NK-92 treated with Interleukin-12 subunit alpha and Interleukin-12 subunit beta, amount 100 ng/mL, for 24 hours (cell line): ENCODE data around the gene HERC6.
A peak's percentile ranks its signal among the peaks of the same experiment; 100 is the strongest.
"Not testable (repeated sequence)": the region's sequence is repeated elsewhere in the genome, so short reads cannot be mapped to it uniquely, and the experiment has no call there.

Source experiments
- DNase-seq: peaks from one replicate; lab custom pipeline; 2025; lab: John Stamatoyannopoulos, UW

HERC6 gene

DNA sequence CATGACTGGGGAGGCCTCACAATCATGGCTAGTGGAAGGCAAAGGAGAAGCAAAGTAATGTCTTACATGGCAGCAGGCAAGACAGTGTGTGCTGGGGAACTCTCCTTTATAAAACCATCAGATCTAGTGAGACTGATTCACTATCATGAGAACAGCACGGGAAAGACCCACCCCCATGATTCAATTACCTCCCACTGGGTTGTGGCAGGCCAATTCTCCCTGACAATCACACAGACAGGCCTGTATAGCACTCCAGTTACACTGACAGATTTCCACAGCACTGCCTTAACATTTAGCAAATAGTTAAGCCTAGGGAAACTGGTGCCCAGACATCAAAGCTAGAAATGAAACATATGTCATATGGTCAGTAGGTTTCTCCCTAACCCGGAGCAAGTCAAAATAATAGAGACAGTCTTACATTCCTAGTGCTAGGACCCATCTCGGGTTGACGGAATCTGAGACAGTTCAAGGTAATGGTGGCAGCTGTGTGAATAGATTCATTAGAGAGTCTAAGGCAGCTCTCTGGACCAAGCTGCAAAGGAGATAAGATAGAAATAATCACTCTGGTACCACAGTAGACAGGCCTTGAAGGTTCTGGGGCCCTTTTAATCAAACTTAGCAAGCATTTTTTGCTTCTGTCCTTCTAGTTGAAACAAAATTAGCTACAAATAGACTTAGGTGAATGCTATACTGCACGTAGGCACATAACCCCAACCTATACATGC lies 68.9 kb downstream of the HERC6 start:
- no peak for DNase-seq

DNA sequence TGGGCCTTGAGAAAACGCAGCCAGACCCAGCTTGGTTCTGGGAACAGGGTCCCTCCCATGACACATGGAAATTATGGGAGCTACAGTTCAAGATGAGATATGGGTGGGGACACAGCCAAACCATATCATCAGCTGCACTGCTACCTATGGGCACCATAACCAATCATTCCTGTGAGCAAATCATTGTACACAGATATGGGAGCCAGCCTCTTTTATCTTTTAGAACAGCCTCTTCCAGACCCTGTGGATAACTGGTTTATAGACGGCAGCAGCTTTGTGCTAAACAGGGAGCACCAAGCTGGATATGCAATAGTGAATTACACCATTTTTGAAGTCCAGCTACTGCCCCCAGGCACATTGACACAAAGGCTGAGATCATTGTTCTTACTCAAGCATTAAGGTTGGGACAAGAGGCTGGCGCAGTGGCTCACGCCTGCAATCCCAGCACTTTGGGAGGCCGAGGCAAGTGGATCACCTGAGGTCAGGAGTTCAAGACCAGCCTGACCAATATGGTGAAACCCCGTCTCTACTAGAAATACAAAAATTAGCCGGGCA lies 69.6 kb downstream of the HERC6 start:
- not testable (repeated sequence) for DNase-seq

DNA sequence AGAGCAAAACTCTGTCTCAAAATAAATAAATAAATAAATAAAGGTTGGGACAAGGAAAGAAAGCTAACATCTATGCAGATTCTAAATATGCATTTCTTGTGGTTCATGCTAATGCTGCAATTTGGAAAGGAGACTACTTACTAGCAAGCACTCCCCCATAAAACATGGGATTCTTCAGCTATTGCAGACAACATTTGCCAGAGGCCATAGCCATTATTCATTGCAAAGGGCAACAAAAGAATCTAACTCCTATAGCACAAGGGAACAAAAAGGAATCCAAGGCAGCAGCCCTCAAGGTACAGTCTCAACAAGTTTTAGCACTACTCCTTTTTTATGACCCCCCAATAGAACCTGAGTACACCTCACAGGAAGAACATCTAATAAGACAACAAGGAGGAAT lies 70.2 kb downstream of the HERC6 start:
- DNase-seq: no peak

DNA sequence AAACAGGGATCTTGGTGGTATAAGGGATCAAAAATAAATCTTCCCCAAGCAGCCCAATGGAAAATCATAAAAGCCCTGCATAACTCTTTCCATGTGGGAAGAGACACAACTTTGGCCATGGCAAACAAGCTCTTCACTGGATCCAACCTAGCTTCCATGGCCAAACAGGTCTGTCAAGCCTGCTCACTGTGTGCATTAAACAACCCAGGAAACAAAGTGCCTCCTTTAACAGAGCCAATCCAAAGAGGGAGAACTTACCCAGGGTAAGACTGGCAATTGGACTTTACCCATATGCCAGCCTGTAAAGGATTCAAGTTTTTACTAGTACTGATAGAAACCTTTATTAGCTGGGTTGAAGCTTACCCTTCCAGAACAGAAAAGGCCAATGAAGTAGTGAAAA lies 70.6 kb downstream of the HERC6 start:
- DNase-seq: no peak

GRCh38 chr4:88451205-88451604 lies 72.6 kb downstream of the HERC6 start:
- no peak for DNase-seq

DNA sequence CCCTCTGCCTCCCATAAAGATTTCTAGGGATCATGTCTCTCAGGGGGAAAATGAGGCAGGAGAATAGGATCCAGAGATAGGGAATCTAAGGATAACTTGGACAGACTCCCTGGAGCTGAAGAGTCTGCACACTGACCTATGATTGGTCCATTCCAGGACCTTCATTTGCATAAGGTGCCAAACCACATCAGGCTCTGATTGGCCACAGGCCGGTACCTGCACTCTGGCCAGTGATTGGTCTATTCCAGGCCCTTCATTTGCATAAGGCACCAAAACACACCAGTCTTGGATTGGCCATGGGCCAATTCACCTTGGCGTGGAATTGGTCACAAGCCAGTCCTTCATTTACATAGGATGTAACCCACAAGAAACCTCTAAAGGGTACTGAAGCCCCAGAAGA lies 74.3 kb downstream of the HERC6 start:
- DNase-seq: no peak

DNA sequence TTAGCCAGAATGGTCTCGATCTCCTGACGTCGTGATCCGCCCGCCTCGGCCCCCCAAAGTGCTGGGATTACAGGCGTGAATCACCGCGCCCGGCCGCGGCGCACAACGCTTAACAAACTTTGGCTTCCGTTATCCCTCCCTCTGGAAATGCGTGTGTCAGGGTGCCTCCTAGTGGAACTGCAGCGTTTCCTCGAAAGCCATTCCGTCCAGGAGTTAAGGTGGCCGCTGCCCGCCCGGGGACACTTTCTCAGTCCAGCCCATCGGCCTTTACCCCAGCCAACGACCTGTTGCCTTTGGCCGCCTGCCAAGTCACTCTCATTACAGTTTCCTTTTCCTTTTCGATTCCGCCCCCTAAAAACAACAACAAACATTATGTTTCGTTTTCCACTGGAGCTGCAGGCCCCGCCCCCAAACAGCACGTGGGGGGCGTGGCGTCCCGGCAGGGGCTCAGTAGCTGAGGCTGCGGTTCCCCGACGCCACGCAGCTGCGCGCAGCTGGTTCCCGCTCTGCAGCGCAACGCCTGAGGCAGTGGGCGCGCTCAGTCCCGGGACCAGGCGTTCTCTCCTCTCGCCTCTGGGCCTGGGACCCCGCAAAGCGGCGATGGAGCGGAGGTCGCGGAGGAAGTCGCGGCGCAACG lies 78.1 kb downstream of the HERC6 start, which contains the start of gene HERC5:
HERC5 (plus strand) TSS at position 450 of the 637 bp plus-strand sequence; CDS start at position 601, 151 bp downstream.
- peak; percentile 40 for DNase-seq

- no peak for DNase-seq
Observed at GRCh38 chr4:88457307-88458103, 78.9 kb downstream of the HERC6 start.

DNA sequence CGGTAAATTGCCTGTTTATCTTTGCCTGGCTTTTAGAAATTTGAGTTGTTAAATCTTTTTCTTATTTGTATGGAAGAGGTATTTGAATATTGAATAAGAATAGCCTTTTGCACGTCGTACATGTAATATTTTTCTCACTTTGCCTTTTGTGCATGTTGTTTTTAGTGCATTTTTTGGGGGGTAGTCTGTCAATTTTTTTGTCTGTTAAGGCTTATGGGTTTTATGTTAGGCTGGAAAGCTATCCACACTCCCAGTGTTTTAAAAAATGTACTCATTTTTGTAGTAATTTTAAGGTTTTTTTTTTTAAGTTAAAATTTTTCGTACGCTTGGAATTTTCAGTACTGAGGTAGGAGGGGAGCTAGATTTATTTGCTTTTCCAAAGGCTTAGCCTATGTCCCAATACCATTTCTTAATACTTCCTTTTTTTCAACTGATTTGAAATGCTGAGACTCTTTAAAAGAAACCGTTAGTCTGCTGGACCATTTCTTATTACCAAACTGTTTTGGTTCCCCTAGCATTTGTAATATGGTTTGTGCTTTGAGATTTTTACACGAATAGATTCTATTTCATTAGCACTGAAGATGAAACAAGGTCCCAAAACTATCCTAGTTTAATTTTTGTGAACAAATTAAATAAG lies 79.6 kb downstream of the HERC6 start:
- DNase-seq: no peak

DNA sequence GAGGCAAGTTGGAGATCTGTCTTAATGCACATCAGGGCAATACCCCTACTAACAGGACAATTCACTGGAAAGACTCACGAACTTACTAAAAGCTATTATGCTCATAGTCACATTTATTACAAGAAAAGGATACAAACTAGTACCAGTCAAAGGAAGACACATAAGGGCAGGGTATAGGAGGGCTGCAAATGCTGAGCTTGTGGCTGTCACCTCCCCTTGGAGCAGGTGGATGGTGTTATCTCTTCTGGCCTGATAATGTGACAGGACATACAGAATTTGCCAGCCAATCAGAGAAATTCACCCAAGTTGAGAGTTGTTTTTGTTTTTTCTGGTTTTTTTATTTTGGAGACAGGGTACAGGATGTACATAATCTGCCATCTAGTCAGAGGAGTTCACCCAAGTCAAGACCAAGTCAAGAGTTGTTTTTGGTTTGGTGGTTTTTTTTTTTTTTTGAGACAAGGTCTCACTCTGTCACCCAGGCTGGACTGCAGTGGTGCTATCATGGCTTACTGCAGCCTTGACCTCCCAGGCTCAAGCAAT lies 87.1 kb downstream of the HERC6 start:
- DNase-seq: no peak

DNA sequence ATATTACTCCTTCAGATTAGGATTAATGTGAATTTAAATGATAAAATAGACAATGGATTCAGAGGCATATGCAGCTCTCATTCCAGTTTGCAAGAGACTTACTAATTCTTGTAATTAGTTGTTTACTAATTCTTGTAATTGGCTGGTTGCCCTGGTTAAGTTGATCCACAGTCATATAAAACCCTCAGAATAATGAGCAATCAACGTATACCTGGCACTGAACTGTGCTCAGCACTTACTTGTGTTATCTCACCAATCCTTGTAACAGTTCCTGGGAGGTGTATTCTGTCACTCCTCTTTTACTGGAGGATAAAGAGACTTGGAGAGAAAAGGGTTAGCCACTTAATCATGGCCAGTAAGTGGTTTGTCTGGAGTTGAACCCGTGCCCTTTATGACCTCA lies 88.7 kb downstream of the HERC6 start:
- no peak for DNase-seq

- DNase-seq: no peak
Observed at GRCh38 chr4:88477229-88477860, 98.7 kb downstream of the HERC6 start.

GRCh38 chr4:88478247-88478646 lies 99.6 kb downstream of the HERC6 start:
- no peak for DNase-seq

- DNase-seq: no peak
Observed at GRCh38 chr4:88481537-88481936, 102.9 kb downstream of the HERC6 start.

DNA sequence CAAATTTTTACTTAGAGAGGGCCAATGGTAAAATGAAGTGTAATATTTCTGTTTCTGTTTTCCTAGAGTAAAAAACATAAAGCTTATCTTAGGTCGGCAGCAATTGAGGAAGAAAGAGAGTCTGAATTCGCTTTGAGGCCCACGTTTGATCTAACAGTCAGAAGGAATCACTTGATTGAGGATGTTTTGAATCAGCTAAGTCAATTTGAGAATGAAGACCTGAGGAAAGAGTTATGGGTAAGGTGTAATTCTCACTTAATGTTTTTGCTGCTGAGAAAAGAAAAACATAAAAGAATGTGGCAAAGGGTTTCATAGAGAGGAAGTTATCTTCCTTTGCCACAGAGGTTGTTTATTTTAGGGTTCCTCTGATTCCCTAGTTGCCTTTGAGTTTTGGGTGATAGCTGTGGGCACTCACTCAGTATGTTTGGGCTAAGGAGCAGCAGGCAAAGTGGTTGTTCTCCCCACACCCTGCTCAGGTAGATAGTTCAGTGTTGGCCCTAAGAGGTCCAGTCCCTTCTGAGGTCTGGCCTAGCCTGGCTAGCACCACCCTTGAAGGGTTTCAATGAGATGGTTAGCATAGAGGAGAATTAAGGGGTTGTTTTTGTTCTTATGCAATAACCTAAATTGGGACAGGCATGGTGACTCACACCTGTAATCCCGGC lies 110.6 kb downstream of the HERC6 start:
- DNase-seq: no peak
